ENCODE data around the gene PTPN6.

- TF ChIP-seq CTCF (IDR thresholded peaks at IDR 0.05; ENCODE audit: control extremely low read depth in 1 of 3, insufficient read depth in 1 of 3, low read depth in 1 of 3, low read length in 3 of 3): no peak
- no peak for TF ChIP-seq JUN (IDR thresholded peaks at IDR 0.05; ENCODE audit: low read depth, low read length)
- no peak for TF ChIP-seq SP1 (IDR thresholded peaks at IDR 0.05; ENCODE audit: low read depth, low read length)
- TF ChIP-seq SRF (IDR thresholded peaks at IDR 0.05; ENCODE audit: low read depth, low read length): no peak
- TF ChIP-seq EP300 (IDR thresholded peaks at IDR 0.05; ENCODE audit: borderline replicate concordance in 1 of 2, low read depth in 2 of 2, low read length in 2 of 2): no peak; a peak in 1 of 3 replicates
- TF ChIP-seq ZNF274 (IDR thresholded peaks at IDR 0.05; ENCODE audit: borderline replicate concordance, extremely low read depth, low read length): no peak
- TF ChIP-seq JUND (IDR thresholded peaks at IDR 0.05; ENCODE audit: low read length): no peak
- no peak for TF ChIP-seq EZH2 (IDR thresholded peaks at IDR 0.05; ENCODE audit: low read depth, low read length, severe bottlenecking)
- no peak for TF ChIP-seq CEBPB (IDR thresholded peaks at IDR 0.05; ENCODE audit: low read depth, low read length)
- TF ChIP-seq TBP (IDR thresholded peaks at IDR 0.05; ENCODE audit: low read depth, low read length): no peak; the same call in 1 of the 2 replicates
- TF ChIP-seq BRCA1 (IDR thresholded peaks at IDR 0.05; ENCODE audit: low read depth, low read length): no peak
- no peak for TF ChIP-seq CHD2 (IDR thresholded peaks at IDR 0.05; ENCODE audit: low read length)
Measured at GRCh38 chr12:6914947-6915788, 36.0 kb upstream of the PTPN6 start.
